Measurements from ENCODE around the gene ANK2. TPM values are rescaled to one million over a fixed set of nuclear protein-coding genes. Genes with fewer than 3 reads are reported as not detected.

ANK2 gene
- total and polyA plus RNA-seq, 2 experiments from 2014 or later, result 7.7 to 40.4 TPM

DNA sequence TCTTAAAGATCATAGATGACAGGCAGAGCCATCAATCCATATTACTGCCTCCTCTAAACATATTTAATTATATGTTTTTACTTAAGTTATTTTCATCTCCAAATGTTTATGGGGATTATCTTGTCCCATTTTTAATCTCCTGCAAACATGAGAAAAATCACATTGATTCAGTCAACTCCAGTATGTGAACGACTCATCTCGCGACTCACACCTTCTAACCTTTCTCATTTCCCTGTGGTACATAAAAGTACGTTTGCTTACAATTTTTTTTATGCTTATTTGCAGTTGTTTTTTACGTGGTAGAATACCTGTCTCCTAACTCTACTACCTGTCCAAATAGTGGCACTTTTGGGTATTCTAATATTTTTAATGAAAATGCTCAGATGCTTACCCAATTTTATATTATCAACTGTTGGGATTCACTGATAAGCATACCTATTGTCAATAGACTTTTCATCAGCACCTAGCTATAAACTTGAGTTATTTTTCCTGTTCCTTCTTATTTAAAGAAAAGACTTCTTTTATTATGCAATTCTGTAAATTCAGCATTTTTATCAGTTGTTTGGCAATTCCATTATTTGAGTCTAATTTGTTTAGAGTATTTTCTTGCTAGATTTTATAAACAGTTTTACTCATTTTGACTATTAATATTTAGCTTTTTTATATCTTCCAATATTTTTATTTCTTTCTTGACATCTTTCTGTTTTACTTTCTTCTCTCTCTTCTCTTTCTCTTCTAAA lies 276.6 kb downstream of the ANK2 start (continued):
- no peak for TF ChIP-seq JUNB (IDR thresholded peaks at IDR 0.05; ENCODE audit: unreplicated experiment)
- TF ChIP-seq, protein P1, sequence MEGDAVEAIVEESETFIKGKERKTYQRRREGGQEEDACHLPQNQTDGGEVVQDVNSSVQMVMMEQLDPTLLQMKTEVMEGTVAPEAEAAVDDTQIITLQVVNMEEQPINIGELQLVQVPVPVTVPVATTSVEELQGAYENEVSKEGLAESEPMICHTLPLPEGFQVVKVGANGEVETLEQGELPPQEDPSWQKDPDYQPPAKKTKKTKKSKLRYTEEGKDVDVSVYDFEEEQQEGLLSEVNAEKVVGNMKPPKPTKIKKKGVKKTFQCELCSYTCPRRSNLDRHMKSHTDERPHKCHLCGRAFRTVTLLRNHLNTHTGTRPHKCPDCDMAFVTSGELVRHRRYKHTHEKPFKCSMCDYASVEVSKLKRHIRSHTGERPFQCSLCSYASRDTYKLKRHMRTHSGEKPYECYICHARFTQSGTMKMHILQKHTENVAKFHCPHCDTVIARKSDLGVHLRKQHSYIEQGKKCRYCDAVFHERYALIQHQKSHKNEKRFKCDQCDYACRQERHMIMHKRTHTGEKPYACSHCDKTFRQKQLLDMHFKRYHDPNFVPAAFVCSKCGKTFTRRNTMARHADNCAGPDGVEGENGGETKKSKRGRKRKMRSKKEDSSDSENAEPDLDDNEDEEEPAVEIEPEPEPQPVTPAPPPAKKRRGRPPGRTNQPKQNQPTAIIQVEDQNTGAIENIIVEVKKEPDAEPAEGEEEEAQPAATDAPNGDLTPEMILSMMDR (conservative IDR thresholded peaks at IDR 0.05; ENCODE audit: low read depth in 2 of 2), result no peak
- no peak for TF ChIP-seq STAT1 (IDR thresholded peaks at IDR 0.05; ENCODE audit: unreplicated experiment)
- no peak for TF ChIP-seq EZH2phosphoT487 (IDR thresholded peaks at IDR 0.05; ENCODE audit: unreplicated experiment)
- no peak for TF ChIP-seq NANOG (IDR thresholded peaks at IDR 0.05; ENCODE audit: borderline replicate concordance)
- TF ChIP-seq, protein P2, sequence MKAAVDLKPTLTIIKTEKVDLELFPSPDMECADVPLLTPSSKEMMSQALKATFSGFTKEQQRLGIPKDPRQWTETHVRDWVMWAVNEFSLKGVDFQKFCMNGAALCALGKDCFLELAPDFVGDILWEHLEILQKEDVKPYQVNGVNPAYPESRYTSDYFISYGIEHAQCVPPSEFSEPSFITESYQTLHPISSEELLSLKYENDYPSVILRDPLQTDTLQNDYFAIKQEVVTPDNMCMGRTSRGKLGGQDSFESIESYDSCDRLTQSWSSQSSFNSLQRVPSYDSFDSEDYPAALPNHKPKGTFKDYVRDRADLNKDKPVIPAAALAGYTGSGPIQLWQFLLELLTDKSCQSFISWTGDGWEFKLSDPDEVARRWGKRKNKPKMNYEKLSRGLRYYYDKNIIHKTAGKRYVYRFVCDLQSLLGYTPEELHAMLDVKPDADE (IDR thresholded peaks at IDR 0.05), result no peak
- TF ChIP-seq POLR2AphosphoS5 (IDR thresholded peaks at IDR 0.05; ENCODE audit: low read depth), result no peak
- no peak for TF ChIP-seq EZH2 (IDR thresholded peaks at IDR 0.05; ENCODE audit: low read depth, unreplicated experiment)

DNA sequence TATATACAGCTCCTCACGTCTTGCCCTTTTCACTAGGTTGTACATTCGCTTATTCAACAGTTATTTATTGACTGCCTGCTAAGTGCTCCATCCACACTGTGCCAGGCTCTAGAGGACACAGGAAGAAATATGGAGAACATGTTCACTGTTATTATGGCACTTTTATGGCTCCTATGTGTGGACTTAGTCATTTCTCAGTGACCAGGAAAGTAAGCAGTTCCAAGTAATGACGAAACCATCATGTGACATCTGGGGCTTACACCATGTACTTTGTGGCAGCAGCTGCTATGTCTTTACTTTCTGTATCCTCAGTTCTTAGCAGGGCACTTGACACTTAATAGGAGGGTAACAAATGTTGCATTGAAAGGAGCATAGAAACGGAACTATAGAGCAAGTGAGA lies 278.0 kb downstream of the ANK2 start:
- H3K9me2 ChIP-seq (ENCODE audit: insufficient read depth), result no peaks in the 10 kb centered on the region
- no peaks in the 10 kb centered on the region for H3K27me3 ChIP-seq (ENCODE audit: insufficient read depth)
- H3K4me1 ChIP-seq (ENCODE audit: insufficient read depth), result peaks cover 15% of the 10 kb centered on the region; the same call in 1 of the 2 replicates
- Mint-ChIP-seq H3K4me3 (no peak overlapping the region), H3K36me3 (ENCODE audit: low read depth) (no peaks in the 10 kb centered on the region; the same call in 2 of the 3 replicates), H3K27me3 (ENCODE audit: insufficient read depth, low read depth, poor library complexity) (no peaks in the 10 kb centered on the region), H3K9me3 (no peaks in the 10 kb centered on the region), H3K27ac (no peak overlapping the region), H3K4me1 (peaks cover 22% of the 10 kb centered on the region)
- H3K4me2 ChIP-seq, result no peak overlapping the region
- no peak overlapping the region for H3K4me3 ChIP-seq
- DNase-seq (ENCODE audit: low spot score), result no peak
- no peaks in the 10 kb centered on the region for H4K20me1 ChIP-seq (replicated peaks; ENCODE audit: insufficient read depth)
- H3K27ac ChIP-seq (ENCODE audit: low read depth), result no peak overlapping the region
- H2AFZ ChIP-seq, result no peak overlapping the region
- H3F3A ChIP-seq (replicated peaks; ENCODE audit: low read depth), result no peaks in the 10 kb centered on the region
- no peaks in the 10 kb centered on the region for H3K36me3 ChIP-seq (ENCODE audit: insufficient read depth)
- H3K79me2 ChIP-seq (replicated peaks; ENCODE audit: insufficient read depth), result no peaks in the 10 kb centered on the region
- TF ChIP-seq, protein P3, sequence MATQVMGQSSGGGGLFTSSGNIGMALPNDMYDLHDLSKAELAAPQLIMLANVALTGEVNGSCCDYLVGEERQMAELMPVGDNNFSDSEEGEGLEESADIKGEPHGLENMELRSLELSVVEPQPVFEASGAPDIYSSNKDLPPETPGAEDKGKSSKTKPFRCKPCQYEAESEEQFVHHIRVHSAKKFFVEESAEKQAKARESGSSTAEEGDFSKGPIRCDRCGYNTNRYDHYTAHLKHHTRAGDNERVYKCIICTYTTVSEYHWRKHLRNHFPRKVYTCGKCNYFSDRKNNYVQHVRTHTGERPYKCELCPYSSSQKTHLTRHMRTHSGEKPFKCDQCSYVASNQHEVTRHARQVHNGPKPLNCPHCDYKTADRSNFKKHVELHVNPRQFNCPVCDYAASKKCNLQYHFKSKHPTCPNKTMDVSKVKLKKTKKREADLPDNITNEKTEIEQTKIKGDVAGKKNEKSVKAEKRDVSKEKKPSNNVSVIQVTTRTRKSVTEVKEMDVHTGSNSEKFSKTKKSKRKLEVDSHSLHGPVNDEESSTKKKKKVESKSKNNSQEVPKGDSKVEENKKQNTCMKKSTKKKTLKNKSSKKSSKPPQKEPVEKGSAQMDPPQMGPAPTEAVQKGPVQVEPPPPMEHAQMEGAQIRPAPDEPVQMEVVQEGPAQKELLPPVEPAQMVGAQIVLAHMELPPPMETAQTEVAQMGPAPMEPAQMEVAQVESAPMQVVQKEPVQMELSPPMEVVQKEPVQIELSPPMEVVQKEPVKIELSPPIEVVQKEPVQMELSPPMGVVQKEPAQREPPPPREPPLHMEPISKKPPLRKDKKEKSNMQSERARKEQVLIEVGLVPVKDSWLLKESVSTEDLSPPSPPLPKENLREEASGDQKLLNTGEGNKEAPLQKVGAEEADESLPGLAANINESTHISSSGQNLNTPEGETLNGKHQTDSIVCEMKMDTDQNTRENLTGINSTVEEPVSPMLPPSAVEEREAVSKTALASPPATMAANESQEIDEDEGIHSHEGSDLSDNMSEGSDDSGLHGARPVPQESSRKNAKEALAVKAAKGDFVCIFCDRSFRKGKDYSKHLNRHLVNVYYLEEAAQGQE (IDR thresholded peaks at IDR 0.05; ENCODE audit: unreplicated experiment), result no peak
- no peak for ATAC-seq
